GM12891 (cell line): ENCODE results near the gene CRHR2.

Source experiments
- DNase-seq: peaks from one replicate; pipeline ENCODE4 v3.0.0; 2011; ENCODE audit warnings: low spot score; ENCODE audit not compliant: insufficient read length
- FAIRE-seq: peaks from 2 replicates; lab custom pipeline; 2011; peaks lifted over from hg19 to GRCh38; lab: Jason Lieb, UNC
- PAX5 ChIP-seq: IDR thresholded peaks from 2 replicates; pipeline ENCODE4 v1.6.1; 2011; ENCODE audit warnings: low read length, moderate library complexity, mild to moderate bottlenecking; ENCODE audit not compliant: insufficient read depth, severe bottlenecking
- POLR2A ChIP-seq: IDR thresholded peaks from 2 replicates; pipeline ENCODE4 v1.6.1; 2011; ENCODE audit warnings: low read depth, low read length, control low read depth
- POLR2AphosphoS5 ChIP-seq: IDR thresholded peaks from 2 replicates; pipeline ENCODE4 v1.6.1; 2011; ENCODE audit warnings: low read depth, low read length, control low read depth
- POU2F2 ChIP-seq: IDR thresholded peaks from 2 replicates; pipeline ENCODE4 v1.6.1; 2011; ENCODE audit warnings: low read depth, mild to moderate bottlenecking, control low read depth, low read length, moderate library complexity
- SPI1 ChIP-seq: IDR thresholded peaks from 2 replicates; pipeline ENCODE4 v1.6.1; 2011; ENCODE audit warnings: low read depth, low read length, control low read depth
- TAF1 ChIP-seq: IDR thresholded peaks from 2 replicates; pipeline ENCODE4 v1.6.1; 2011; ENCODE audit warnings: low read depth, low read length, control low read depth

Gene CRHR2

GRCh38 chr7:30707391-30708357, 25.4 kb upstream of the CRHR2 start:
- TF ChIP-seq PAX5, result no peak
- TF ChIP-seq POU2F2, result no peak
- no peak for TF ChIP-seq TAF1
- TF ChIP-seq SPI1, result no peak
- no peak for TF ChIP-seq POLR2A
- no peak for TF ChIP-seq POLR2AphosphoS5
- DNase-seq, result no peak
- no peak for FAIRE-seq

GRCh38 chr7:30706908-30707307, 24.7 kb upstream of the CRHR2 start:
- TF ChIP-seq POU2F2, result no peak
- no peak for TF ChIP-seq POLR2A
- TF ChIP-seq TAF1, result no peak
- no peak for TF ChIP-seq SPI1
- TF ChIP-seq POLR2AphosphoS5, result no peak
- no peak for TF ChIP-seq PAX5
- DNase-seq, result no peak
- FAIRE-seq, result no peak

DNA sequence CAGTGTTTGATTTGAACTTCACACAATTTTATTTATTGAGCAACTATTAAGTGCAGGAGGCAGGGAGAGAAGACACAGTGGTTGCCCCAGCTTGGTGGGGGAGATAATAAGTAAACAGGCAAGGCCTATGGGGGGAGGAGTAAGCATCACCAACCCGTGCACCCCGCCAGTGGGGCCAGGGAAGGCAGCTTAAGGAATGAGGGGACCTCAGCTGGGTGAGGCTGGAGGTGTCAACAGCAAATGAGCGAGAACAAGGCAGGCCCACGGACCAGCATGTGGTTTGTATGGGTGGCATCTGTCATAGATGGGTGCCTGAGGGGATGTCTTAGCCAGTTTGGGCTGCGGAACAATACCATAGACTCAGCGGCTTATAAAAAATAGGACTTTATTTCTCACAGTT, 24.1 kb upstream of the CRHR2 start:
- no peak for FAIRE-seq
- TF ChIP-seq SPI1 (no peak), TAF1 (no peak), POLR2A (no peak), POLR2AphosphoS5 (no peak), PAX5 (no peak), POU2F2 (no peak)

GRCh38 chr7:30705596-30705995, 23.3 kb upstream of the CRHR2 start:
- DNase-seq, result no peak
- TF ChIP-seq SPI1 (no peak), POLR2A (no peak), POLR2AphosphoS5 (no peak), TAF1 (no peak), POU2F2 (no peak)
- FAIRE-seq, result no peak

More for the DNA sequence above, 24.1 kb upstream of the CRHR2 start:
- DNase-seq, result no peak

- DNase-seq (no peak), FAIRE-seq (no peak)
- no peak for TF ChIP-seq SPI1
- no peak for TF ChIP-seq POU2F2
- no peak for TF ChIP-seq POLR2AphosphoS5
- no peak for TF ChIP-seq POLR2A
- TF ChIP-seq TAF1, result no peak
- no peak for TF ChIP-seq PAX5
These were observed 22.8 kb upstream of the CRHR2 start for GRCh38 chr7:30705008-30705407.

- TF ChIP-seq POLR2A (no peak), POU2F2 (no peak), PAX5 (no peak), SPI1 (no peak), POLR2AphosphoS5 (no peak), TAF1 (no peak)
- FAIRE-seq (no peak), DNase-seq (no peak)
These were observed 21.5 kb upstream of the CRHR2 start for GRCh38 chr7:30703756-30704155.

DNA sequence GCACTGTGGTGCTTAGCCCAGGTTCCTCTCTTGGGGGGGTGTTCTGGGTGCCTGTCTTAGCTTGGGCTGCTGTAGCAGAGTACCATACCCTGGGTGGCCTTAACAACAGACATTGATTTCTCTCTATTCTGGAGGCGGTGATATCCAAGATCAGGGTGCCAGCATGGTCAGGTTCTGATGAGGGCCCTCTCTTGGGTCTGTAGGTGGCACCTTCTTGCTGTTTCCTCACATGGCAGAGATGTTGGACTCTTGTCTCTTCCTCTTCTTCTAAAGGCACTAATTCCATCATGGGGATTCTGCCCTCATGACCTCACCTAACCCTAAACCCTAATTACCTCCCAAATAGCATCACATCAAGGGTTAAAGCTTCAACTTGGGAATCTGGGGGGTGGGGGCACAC, 19.9 kb upstream of the CRHR2 start:
- FAIRE-seq, result no peak
- no peak for DNase-seq

GRCh38 chr7:30700941-30701340, 18.7 kb upstream of the CRHR2 start:
- TF ChIP-seq POU2F2, result no peak
- no peak for TF ChIP-seq TAF1
- TF ChIP-seq PAX5, result no peak
- no peak for TF ChIP-seq SPI1
- no peak for TF ChIP-seq POLR2A
- no peak for TF ChIP-seq POLR2AphosphoS5
- DNase-seq, result no peak
- FAIRE-seq, result no peak

More for the DNA sequence above, 19.9 kb upstream of the CRHR2 start:
- TF ChIP-seq POU2F2, result no peak
- TF ChIP-seq PAX5, result no peak
- no peak for TF ChIP-seq SPI1
- TF ChIP-seq TAF1, result no peak
- no peak for TF ChIP-seq POLR2A
- no peak for TF ChIP-seq POLR2AphosphoS5

DNA sequence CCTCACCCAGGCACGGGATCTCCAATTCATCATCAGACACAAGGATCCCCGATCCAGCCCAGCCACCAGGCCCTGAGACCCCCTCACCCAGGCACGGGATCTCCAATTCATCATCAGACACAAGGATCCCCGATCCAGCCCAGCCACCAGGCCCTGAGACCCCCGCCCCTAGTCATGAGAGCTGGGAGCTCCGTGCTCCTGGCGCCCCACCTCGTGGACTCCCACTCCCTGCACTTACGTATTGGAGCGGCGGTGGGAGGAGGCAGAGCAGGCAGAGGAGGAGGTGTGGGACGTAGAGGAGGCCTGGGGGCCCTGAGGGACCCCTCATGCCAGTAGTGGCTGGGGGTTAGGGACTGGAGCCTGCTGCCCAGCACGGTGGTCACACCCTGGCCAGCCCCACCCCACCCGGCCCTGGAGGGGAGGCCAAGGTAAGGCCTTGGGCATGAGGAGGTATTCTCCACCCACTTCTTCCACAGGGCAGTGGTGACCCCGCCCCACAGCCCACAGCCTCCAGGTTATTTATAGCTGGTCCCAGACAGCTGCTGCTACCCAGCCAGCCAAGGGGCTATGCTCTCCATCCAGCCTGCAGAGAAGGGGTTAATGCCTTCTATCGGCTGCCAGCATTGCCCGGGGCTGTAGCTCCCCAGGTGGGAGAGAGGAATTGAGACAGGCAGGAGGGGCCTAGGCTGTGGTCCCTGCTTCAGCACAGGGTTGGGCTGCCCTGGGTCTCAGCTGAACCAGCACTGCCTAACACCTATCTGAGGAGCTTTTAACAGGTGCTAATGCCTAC, 17.6 kb upstream of the CRHR2 start:
- no peak for TF ChIP-seq SPI1
- no peak for TF ChIP-seq PAX5
- TF ChIP-seq TAF1, result no peak
- no peak for TF ChIP-seq POU2F2
- TF ChIP-seq POLR2AphosphoS5, result no peak
- TF ChIP-seq POLR2A, result no peak
- no peak for DNase-seq
- no peak for FAIRE-seq
